ENCODE results near the gene TDRD3.

DNA sequence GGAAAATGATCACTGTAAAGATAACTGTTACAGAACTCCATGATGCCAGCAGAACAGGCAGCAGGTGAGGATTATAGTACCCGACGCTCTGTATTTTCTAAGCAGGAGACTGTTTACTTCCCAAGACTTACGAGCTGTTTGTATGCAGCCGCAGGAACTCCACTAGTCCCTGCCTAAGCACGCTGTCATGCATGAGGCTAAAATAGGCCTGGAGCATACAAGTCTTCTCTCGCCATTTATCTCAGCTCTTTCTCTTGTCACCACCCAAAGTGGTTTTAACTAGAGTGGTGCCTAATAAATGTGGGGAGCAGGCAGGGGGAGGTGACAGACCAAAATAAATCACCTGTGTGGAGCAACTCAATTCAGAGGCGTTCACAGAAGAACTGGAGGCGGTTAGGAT lies 175.8 kb downstream of the TDRD3 start:
- TF ChIP-seq EGR1 (IDR thresholded peaks at IDR 0.05; ENCODE audit: low read depth in 2 of 2) = no peak
- TF ChIP-seq RAD21 (IDR thresholded peaks at IDR 0.05) = no peak
- TF ChIP-seq, protein P1, sequence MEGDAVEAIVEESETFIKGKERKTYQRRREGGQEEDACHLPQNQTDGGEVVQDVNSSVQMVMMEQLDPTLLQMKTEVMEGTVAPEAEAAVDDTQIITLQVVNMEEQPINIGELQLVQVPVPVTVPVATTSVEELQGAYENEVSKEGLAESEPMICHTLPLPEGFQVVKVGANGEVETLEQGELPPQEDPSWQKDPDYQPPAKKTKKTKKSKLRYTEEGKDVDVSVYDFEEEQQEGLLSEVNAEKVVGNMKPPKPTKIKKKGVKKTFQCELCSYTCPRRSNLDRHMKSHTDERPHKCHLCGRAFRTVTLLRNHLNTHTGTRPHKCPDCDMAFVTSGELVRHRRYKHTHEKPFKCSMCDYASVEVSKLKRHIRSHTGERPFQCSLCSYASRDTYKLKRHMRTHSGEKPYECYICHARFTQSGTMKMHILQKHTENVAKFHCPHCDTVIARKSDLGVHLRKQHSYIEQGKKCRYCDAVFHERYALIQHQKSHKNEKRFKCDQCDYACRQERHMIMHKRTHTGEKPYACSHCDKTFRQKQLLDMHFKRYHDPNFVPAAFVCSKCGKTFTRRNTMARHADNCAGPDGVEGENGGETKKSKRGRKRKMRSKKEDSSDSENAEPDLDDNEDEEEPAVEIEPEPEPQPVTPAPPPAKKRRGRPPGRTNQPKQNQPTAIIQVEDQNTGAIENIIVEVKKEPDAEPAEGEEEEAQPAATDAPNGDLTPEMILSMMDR (IDR thresholded peaks at IDR 0.05; ENCODE audit: low read depth, low read length, missing input control) = no peak

Data from liver (tissue), 3 donors.